Measurements from ENCODE around the gene ZNF2. TPM values are rescaled to one million over a fixed set of nuclear protein-coding genes. Genes with fewer than 3 reads are reported as not detected.

Gene ZNF2
- total and polyA plus RNA-seq, 2 of the 13 experiments (the other 11 are each of a cell fraction or from before 2014, with no cell fraction given), result 4.3 to 6.1 TPM

GRCh38 chr2:95159690-95160449 is 5.7 kb upstream of the ZNF2 start, which contains the start of gene ZNF514 (continued):
- TF ChIP-seq PAXIP1 (CRISPR knock-in tag; conservative IDR thresholded peaks at IDR 0.05), result no peak
- TF ChIP-seq PRDM4 (CRISPR knock-in tag; IDR thresholded peaks at IDR 0.05; ENCODE audit: borderline replicate concordance), result no peak
- TF ChIP-seq RARA (CRISPR knock-in tag; IDR thresholded peaks at IDR 0.05), result no peak
- TF ChIP-seq ZFX (CRISPR knock-in tag; IDR thresholded peaks at IDR 0.05; ENCODE audit: low read depth), result peak; percentile 8; the same call in 1 of the 2 replicates
- TF ChIP-seq CBX1 (IDR thresholded peaks at IDR 0.05; ENCODE audit: low read depth), result no peak
- no peak for TF ChIP-seq ZNF484 (CRISPR knock-in tag; IDR thresholded peaks at IDR 0.05; ENCODE audit: borderline replicate concordance, low read depth)
- TF ChIP-seq MIER2 (CRISPR knock-in tag; IDR thresholded peaks at IDR 0.05), result no peak
- TF ChIP-seq STAT6 (CRISPR knock-in tag; IDR thresholded peaks at IDR 0.05; ENCODE audit: borderline replicate concordance), result no peak
- TF ChIP-seq ZNF101 (CRISPR knock-in tag; IDR thresholded peaks at IDR 0.05; ENCODE audit: borderline replicate concordance, low read depth), result no peak
- no peak for TF ChIP-seq NR2F2 (IDR thresholded peaks at IDR 0.05; ENCODE audit: borderline replicate concordance, low read depth)
- no peak for TF ChIP-seq ZNF713 (CRISPR knock-in tag; IDR thresholded peaks at IDR 0.05)
- no peak; the same call in 1 of the 2 replicates for TF ChIP-seq SRY (CRISPR knock-in tag; IDR thresholded peaks at IDR 0.05)
- no peak for TF ChIP-seq LCORL (IDR thresholded peaks at IDR 0.05)
- 0 out of 2 replicates have a peak, but pooled peaks have one; percentile 34 for TF ChIP-seq LCORL (CRISPR knock-in tag; IDR thresholded peaks at IDR 0.05)
- TF ChIP-seq IKZF5 (CRISPR knock-in tag; IDR thresholded peaks at IDR 0.05), result no peak
- TF ChIP-seq MIXL1 (CRISPR knock-in tag; IDR thresholded peaks at IDR 0.05), result no peak
- TF ChIP-seq ZNF790 (CRISPR knock-in tag; IDR thresholded peaks at IDR 0.05; ENCODE audit: borderline replicate concordance), result no peak
- TF ChIP-seq ZSCAN21 (CRISPR knock-in tag; IDR thresholded peaks at IDR 0.05; ENCODE audit: borderline replicate concordance), result no peak
- TF ChIP-seq ZNF432 (CRISPR knock-in tag; IDR thresholded peaks at IDR 0.05; ENCODE audit: borderline replicate concordance), result no peak
- no peak for TF ChIP-seq ZNF343 (CRISPR knock-in tag; IDR thresholded peaks at IDR 0.05)

All from HepG2 (cell line).